Measurements from ENCODE around the gene LGALS16. TPM values are rescaled to one million over a fixed set of nuclear protein-coding genes. Genes with fewer than 3 reads are reported as not detected.

The LGALS16 gene
- total RNA-seq, 1 donor from 2014 or later = not detected

- Histone ChIP-seq H3K9me3 (no peaks in the 10 kb centered on the region), H3K36me3 (no peaks in the 10 kb centered on the region), H3K27ac (no peak overlapping the region), H3K27me3 (no peaks in the 10 kb centered on the region), H3K4me3 (no peak overlapping the region), H3K4me1 (no peaks in the 10 kb centered on the region)
- no peak for TF ChIP-seq CTCF (IDR thresholded peaks at IDR 0.05)
- intact Hi-C loops (cut with DNase I) = no loop called here
- no peak for DNase-seq (ENCODE audit: low spot score in 2 of 2)
These were observed 24.5 kb upstream of the LGALS16 start for GRCh38 chr19:39631178-39631577.

- H3K27ac ChIP-seq = no peak overlapping the region
- no peak for DNase-seq (ENCODE audit: low spot score in 2 of 2)
- H3K36me3 ChIP-seq = no peaks in the 10 kb centered on the region
- H3K4me1 ChIP-seq = no peaks in the 10 kb centered on the region
- no peak overlapping the region for H3K4me3 ChIP-seq
- no peak for TF ChIP-seq CTCF (IDR thresholded peaks at IDR 0.05)
- H3K9me3 ChIP-seq = no peaks in the 10 kb centered on the region
- H3K27me3 ChIP-seq = no peaks in the 10 kb centered on the region
- intact Hi-C loops (cut with DNase I) = no loop called here
These were observed 24.1 kb upstream of the LGALS16 start for GRCh38 chr19:39631626-39632025.

- H3K27me3 ChIP-seq = no peaks in the 10 kb centered on the region
- no peaks in the 10 kb centered on the region for H3K9me3 ChIP-seq
- DNase-seq (ENCODE audit: low spot score in 2 of 2) = no peak
- no peak for TF ChIP-seq CTCF (IDR thresholded peaks at IDR 0.05)
- no peaks in the 10 kb centered on the region for H3K4me1 ChIP-seq
- intact Hi-C loops (cut with DNase I) = no loop called here
- no peak overlapping the region for H3K27ac ChIP-seq
- H3K36me3 ChIP-seq = no peaks in the 10 kb centered on the region
- H3K4me3 ChIP-seq = no peak overlapping the region
These were observed 17.8 kb upstream of the LGALS16 start for GRCh38 chr19:39637891-39638290.

GRCh38 chr19:39641773-39642172 lies 13.9 kb upstream of the LGALS16 start:
- H3K4me3 ChIP-seq = no peak overlapping the region
- no peaks in the 10 kb centered on the region for H3K9me3 ChIP-seq
- no peak for TF ChIP-seq CTCF (IDR thresholded peaks at IDR 0.05)
- intact Hi-C loops (cut with DNase I) = no loop called here
- no peaks in the 10 kb centered on the region for H3K36me3 ChIP-seq
- no peak overlapping the region for H3K27ac ChIP-seq
- no peak for DNase-seq (ENCODE audit: low spot score in 2 of 2)
- H3K27me3 ChIP-seq = no peaks in the 10 kb centered on the region
- H3K4me1 ChIP-seq = no peaks in the 10 kb centered on the region

GRCh38 chr19:39643591-39643990 lies 12.1 kb upstream of the LGALS16 start:
- Histone ChIP-seq H3K27ac (no peak overlapping the region), H3K27me3 (no peaks in the 10 kb centered on the region)
- intact Hi-C loops (cut with DNase I) = no loop called here

More at GRCh38 chr19:39643591-39643990, 12.1 kb upstream of the LGALS16 start:
- H3K4me3 ChIP-seq = no peak overlapping the region
- H3K4me1 ChIP-seq = no peaks in the 10 kb centered on the region
- DNase-seq (ENCODE audit: low spot score in 2 of 2) = no peak
- no peaks in the 10 kb centered on the region for H3K9me3 ChIP-seq
- H3K36me3 ChIP-seq = no peaks in the 10 kb centered on the region
- no peak for TF ChIP-seq CTCF (IDR thresholded peaks at IDR 0.05)
